NCI-H1417 (cell line): Measurements from ENCODE around the gene MARVELD1.
"Not testable (repeated sequence)": the region's sequence is repeated elsewhere in the genome, so short reads cannot be mapped to it uniquely, and the experiment has no call there.

ENCODE experiments used
- DNase-seq, 3 experiments: peaks; one replicate each; lab custom pipeline; 2025; lab: John Stamatoyannopoulos, UW

Gene MARVELD1

DNA sequence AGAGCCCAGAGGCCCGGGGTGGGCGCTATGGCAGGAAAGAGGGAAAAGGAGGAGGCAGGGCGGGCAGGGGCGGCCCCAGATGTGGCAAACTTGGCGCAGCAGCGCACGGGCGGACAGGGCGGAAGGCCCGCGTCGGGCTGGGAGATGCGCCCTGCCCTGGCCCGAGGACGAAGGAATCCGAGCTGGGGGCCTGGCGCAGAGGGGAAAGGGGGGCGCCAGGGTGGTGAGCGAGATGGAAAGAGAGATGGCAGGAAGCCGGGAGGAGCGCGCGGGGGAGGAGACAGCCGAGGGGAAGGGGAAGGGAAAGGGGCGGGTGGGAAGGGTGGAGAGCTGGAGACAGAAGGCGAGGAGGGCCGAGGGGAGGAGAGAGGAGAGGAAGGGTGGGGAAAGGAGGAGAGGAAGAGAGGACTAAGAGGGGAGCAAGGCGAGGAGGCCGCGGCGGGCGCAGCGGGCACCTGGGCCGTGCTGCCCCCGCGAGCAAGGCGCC lies at the start of gene MARVELD1:
Gene MARVELD1 (plus strand): TSS at position 392 of the 487 bp plus-strand sequence. CDS start 147 bp downstream, outside the sequence.
- peak; percentile 6 to 70 (median 64) for DNase-seq

- no peak for DNase-seq
Observed at GRCh38 chr10:97664282-97664850, 49.2 kb upstream of the MARVELD1 start.

- DNase-seq, result no peak
Observed at GRCh38 chr10:97666992-97667391, 46.5 kb upstream of the MARVELD1 start.

DNA sequence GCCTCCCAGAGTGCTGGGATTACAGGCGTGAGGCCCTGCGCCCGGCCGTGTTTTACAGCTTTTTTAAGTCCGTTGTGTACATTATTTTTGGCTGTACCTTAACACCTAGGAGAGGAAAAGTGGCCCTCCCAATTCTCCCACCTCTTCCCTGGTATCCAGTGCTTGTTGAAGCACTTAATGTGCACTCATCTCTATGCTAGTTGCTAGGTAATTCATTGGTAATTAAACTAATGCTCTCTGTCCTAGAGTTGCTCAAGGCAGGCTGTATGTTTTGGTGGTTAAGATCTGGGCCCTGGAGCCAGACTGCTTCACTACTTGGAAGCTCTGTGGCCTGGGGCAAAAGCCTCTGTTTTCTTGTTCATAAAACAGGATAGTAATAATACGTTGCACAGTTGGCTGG lies 46.1 kb upstream of the MARVELD1 start:
- peak in 2 of 3 experiments; percentile 30 to 70 for DNase-seq

DNA sequence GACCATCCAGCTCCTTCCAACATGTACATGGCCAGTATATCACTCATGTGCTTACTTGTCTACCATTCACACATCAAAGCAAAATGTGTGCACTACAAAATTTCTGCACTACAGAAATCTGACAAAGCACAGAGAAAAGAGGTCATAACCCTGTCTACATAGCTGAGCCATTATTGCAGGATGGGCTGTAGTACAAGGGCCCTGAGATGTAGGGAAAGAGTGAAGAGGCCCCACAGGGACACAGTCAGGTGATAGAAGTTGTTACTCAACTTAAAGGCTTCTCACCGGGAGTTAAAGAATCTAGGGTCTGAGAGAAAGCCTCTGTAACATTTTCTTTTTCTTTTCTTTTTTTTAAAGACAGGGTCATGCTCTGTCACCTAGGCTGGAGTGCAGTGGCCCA lies 44.0 kb upstream of the MARVELD1 start:
- DNase-seq, result no peak

DNA sequence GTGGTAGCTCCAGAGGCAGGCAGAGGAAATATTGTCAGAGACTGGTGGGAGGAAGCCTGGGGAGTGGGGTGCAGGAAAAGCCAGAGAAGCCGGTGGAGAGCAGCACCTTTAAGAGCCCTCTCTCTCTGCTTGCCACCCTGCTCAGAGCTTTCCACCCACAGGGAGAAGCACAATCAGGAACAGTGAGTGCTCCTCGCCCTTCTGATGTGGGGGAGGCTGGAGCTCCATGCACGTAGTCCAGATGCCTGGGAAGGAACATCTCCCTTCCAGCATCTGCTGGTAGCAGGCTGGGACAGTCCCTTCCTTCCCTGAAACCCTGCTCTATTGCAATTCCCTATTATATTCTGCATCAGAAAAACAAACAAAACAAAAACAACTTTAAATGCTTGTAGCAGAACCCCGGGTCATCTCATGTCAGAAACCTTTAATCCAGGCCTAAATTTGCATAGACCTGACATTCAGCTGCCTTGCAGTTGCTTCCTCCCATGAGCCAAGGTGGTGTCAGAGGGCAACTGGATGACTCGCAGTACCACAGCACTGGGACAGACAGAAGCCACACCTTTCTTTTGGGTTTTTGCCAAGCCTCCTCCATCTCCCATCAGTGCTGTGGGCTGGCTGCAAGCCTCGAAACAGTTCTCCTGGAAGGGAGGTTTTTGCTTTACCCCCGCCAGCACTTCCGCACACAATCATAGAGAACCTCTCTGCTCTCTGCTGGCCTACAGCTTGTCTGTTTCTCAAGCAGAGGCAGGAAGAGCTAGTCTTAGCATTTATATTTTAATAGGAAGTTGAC lies 39.6 kb upstream of the MARVELD1 start:
- DNase-seq, result no peak

DNA sequence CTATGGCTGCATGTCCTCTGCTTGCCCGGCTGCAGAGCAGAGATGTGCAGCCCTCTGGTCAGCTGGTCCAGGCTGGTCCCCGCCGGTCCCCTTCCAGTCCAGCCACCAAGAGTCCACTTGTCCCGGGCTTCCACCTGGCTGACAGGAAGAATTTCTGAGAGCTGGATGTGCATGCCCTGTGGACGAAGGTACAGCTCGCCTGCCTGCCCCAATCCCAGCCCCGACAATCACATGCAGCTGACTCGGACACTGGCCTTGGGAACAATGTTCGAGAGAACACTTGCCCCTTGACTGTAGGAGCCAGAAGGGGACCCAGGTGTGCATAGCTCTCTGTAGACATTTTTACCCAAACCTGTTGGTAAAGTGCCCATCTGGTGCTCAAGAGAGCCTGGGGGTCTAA lies 38.3 kb upstream of the MARVELD1 start:
- no peak for DNase-seq

DNA sequence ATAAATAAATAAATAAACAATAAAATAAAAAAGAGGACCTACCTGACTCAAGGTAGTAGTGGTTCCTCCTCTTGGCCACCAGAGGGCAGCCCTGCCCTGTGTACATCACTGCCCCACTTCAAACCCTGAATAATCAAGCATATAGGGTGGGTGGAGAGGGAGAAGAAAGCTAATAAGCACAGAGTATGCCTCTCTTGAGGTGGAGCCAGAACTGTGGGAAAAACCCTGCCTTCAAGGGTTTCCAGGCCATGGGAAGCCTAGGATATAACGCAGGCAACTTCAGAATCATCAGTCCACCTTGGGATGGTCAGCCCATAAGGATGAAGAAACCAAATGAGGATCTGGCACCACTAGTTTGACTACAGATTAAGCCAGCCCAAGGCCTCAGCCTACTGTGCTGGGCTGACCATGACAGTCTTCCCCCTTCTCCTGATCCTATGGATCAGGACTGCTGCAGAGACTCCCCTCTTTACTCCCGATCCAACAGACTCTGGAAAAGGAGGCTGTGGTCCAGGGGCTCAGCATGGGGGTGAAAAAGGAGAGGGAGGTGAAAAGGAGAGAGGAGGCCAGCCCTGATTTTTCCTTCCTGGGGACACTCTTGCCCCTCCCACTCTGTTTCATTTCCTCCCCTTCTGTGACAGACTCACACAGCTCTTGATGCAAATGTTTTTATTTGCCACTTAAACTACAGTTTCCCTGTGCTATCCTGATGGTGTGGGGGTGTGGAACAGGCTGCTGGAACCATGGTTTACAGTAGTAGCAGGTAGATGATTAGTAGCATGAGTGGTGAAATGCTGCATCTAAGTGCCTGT lies 36.6 kb upstream of the MARVELD1 start:
- peak; percentile 18 to 51 (median 35) for DNase-seq

DNA sequence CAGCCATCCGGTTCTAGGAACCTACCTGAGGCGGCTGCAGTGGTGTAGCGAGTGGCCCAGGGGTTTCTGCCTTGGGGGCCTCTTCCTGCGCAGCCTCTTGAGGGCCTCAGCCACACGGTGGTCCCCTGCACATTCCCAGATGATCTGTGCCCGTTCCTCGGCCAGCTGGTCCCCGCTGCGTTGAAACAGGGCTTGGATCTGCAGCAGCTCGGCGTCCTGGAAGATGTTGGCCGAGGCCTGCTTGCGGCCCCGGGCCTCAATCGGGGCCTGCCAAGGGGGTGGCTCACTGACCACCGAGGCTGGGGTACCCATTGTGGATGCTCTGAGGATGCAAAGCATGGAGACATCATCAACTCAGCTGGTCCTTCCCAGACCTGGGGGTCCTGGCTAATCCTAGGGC lies 33.9 kb upstream of the MARVELD1 start:
- DNase-seq, result no peak

DNA sequence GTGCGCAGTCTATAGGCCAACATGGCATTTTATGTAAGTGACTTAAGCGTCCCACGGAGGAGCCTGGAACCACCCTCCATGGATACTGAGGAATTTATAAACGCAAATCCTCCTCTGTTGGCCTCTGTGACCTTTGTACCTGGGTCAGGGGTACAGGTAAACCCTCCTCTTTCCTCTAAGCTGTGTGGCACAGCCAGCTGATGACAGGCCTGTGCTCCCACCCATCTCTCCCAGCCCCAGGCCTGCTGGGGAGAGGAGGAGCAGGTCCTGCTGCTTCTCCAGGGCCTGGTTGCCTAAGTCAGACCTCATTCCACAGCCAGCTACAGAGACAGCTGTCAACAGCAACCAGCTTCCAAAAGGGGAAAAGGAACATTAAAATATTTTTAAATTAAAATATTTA lies 31.5 kb upstream of the MARVELD1 start:
- DNase-seq, result no peak

DNA sequence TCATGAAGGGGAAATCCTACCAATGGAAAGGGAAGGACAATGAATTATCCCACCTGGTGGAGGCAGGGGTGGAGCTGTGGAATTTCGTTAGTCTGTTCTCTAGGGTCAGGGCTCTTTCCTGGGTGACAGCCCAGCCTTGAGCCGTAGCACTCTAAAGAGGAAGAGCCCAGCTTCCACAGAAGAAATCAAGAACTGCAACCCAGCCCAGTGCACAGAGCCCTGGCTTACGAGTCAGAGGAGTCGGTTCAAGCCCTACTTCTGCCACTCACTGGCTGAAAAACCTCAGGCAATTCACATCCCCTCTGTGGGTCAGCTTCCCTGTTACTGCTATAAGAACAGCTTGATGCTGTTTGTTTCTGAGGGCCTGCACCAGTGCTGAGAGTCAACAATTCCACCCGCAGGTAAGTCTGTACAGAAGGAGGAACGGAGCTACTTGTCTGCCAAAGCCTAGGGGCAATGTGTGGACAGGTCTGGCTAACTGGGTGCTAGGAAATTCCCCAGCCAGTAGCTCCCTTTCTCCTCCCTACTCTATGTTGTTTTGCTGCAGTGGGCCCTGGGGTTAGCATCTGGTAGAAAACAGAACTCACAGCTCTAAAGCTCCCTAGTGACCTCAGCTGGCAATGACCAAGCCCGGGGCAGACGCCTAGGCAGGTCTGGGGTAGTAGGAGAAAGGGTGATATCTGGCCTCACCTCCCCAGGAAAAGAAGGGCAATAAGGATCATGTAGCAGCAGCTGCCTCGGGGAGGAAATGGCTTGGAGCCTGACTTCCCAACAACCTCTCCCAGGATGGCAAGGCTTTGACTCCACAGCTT lies 29.8 kb upstream of the MARVELD1 start:
- no peak for DNase-seq

GRCh38 chr10:97684368-97684713 lies 29.2 kb upstream of the MARVELD1 start:
- not testable (repeated sequence) for DNase-seq

- DNase-seq, result no peak
Observed at GRCh38 chr10:97684866-97685394, 28.6 kb upstream of the MARVELD1 start.

GRCh38 chr10:97685395-97685958 lies 28.1 kb upstream of the MARVELD1 start:
- DNase-seq, result no peak

DNA sequence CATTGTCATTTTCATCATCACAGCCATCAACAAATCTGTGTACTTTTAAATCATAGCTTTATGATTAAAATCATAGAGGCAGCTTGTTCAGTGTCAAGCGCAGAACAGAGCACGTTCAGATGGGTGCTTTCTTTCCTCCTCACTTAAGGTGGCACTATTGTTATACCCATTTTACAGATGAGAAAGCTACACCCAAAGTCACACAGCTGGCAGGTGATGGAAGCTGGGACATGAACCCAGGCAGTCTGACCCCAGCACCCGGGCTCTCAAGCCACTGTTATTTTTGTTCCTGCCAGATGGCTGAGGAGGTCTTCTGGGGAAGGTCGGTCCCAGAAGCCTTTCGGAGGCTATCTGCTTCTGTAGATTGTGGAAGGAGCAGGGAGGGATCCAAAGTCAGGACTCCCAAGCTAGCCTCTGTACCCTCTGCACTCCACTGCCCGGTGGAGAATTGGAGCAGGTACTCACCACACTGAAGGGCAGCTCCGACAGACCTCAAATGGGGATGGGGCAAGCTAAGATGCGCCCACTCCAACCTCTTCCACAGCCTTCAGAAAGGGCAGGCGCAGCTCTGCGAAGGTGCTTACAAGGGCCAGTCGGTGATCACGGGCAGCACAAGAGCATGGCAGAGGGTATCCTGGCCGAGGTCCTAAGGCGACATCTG lies 27.1 kb upstream of the MARVELD1 start:
- no peak for DNase-seq

DNA sequence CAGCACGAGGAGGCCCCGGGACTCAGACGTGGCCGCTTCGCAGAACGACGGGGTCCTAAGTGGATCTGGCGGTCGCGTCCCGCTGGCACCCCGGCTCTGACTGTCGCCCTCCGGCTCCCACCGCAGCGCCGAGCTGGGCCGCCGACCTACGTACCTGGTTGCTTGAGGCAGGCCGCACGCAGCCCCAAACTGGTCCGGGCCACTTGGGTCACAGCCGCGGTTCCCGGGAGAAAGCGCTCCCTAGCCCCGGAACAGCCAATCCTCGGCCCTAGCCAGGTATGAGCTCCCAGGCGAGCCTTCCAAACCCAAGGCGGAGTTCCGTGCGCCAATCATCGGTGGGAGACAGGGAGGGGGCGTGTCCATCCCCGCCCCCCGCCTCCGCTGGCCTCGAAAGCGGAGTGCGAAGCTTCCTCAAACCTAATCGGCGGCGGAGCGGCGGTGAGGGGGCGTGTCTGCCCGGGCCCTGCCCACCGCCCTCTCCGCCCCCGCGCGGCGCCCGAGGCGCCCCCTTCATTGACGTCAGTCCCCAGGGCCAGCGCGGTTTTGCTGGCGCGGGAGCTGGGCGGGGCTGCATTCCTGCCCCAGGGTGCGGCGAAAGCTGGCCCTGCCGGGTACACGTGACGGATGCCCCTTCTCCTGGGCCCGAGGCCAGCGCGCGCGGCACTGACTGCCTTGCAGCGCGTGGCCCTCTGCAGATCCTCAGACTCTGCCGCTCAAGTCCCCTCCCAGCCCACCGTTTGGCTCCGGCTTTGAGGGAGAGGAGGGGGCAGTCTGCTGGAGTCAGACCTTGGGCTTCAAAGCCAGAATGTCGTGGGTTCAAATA lies 26.4 kb upstream of the MARVELD1 start, which contains the start of gene AVPI1:
Gene AVPI1 (minus strand): TSS at position 280 of the 823 bp plus-strand sequence. CDS start 7,336 bp downstream, outside the sequence.
- DNase-seq, result peak; percentile 91 to 96 (median 95)

- peak in 1 of 3 experiments; percentile 13 for DNase-seq
Observed at GRCh38 chr10:97687785-97688781, 25.4 kb upstream of the MARVELD1 start.

DNA sequence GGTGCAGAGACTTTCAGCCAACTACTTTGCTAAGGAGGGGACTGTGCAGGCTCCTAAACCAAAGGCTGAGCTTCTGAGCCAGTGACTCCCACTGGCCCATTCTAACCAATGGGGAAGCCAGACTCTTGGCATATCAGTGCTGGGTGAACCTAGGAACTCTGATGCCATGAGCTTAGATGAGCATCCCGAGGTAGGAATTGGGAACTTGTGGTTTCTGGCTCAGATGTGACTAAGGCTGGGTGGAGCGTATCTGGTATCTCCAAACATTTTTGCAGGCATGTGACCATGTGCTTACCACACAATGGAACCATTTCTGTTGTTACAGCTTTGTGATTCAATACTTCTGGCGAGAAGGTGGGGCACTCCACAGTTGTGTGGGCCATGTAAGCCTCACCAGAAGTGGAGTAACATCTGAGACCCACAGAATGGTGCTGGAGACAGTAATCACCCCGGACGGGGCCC lies 23.9 kb upstream of the MARVELD1 start:
- DNase-seq, result no peak
